NT2/D1 (cell line): ENCODE data around the gene COL8A1.

ENCODE experiments used
- DNase-seq: peaks from one replicate; pipeline ENCODE4 v3.0.0-alpha.2; 2011; ENCODE audit warnings: low read depth, low spot score
- H3K27me3 ChIP-seq: 2 replicates; pipeline ENCODE4 v1.6.0; 2011; ENCODE audit warnings: mild to moderate bottlenecking; ENCODE audit not compliant: insufficient read length, insufficient read depth
- H3K36me3 ChIP-seq: 2 replicates; pipeline ENCODE4 v1.6.1; 2011; ENCODE audit warnings: mild to moderate bottlenecking, low read length, mixed read lengths; ENCODE audit not compliant: insufficient read depth, insufficient read length
- H3K4me1 ChIP-seq: 2 replicates; pipeline ENCODE4 v1.5.1; 2011; ENCODE audit not compliant: insufficient read depth, insufficient read length
- H3K4me3 ChIP-seq: 2 replicates; pipeline ENCODE4 v1.5.1; 2011; ENCODE audit warnings: low read depth; ENCODE audit not compliant: insufficient read length
- H3K9ac ChIP-seq: 2 replicates; pipeline ENCODE4 v1.6.0; 2011; ENCODE audit warnings: low read depth; ENCODE audit not compliant: insufficient read length
- H3K9me3 ChIP-seq: 2 replicates; pipeline ENCODE4 v1.5.1; 2011; ENCODE audit warnings: mild to moderate bottlenecking, low read length; ENCODE audit not compliant: insufficient read depth
- SUZ12 ChIP-seq: IDR thresholded peaks from 2 replicates; pipeline ENCODE4 v1.6.1; 2011; ENCODE audit not compliant: insufficient read length, insufficient read depth; ENCODE audit errors: extremely low read depth
- YY1 ChIP-seq: IDR thresholded peaks from 2 replicates; pipeline ENCODE4 v1.6.1; 2011; ENCODE audit not compliant: insufficient read length, insufficient read depth
- ZNF274 ChIP-seq: IDR thresholded peaks from 2 replicates; pipeline ENCODE4 v1.6.1; 2011; ENCODE audit warnings: mild to moderate bottlenecking, low read depth, low read length

COL8A1 gene

GRCh38 chr3:99776516-99777209, 138.3 kb downstream of the COL8A1 start:
- TF ChIP-seq ZNF274, result no peak
- no peak for TF ChIP-seq YY1
- TF ChIP-seq SUZ12, result no peak
- Histone ChIP-seq H3K27me3 (no peaks in the 10 kb centered on the region), H3K4me1 (no peaks in the 10 kb centered on the region), H3K4me3 (no peak overlapping the region), H3K9me3 (no peaks in the 10 kb centered on the region), H3K9ac (no peak overlapping the region), H3K36me3 (no peaks in the 10 kb centered on the region)
- no peak for DNase-seq

- Histone ChIP-seq H3K9me3 (no peaks in the 10 kb centered on the region), H3K9ac (no peak overlapping the region), H3K4me3 (no peak overlapping the region), H3K36me3 (no peaks in the 10 kb centered on the region), H3K27me3 (no peaks in the 10 kb centered on the region), H3K4me1 (no peaks in the 10 kb centered on the region)
- no peak for DNase-seq
- TF ChIP-seq YY1 (no peak), ZNF274 (no peak), SUZ12 (no peak)
Observed at GRCh38 chr3:99777210-99777549, 138.8 kb downstream of the COL8A1 start.

GRCh38 chr3:99777708-99778107, 139.3 kb downstream of the COL8A1 start:
- H3K27me3 ChIP-seq, result no peaks in the 10 kb centered on the region
- no peaks in the 10 kb centered on the region for H3K36me3 ChIP-seq
- H3K4me3 ChIP-seq, result no peak overlapping the region
- TF ChIP-seq YY1 (no peak), SUZ12 (no peak), ZNF274 (no peak)
- H3K9ac ChIP-seq, result no peak overlapping the region
- no peaks in the 10 kb centered on the region for H3K9me3 ChIP-seq
- DNase-seq, result no peak
- H3K4me1 ChIP-seq, result no peaks in the 10 kb centered on the region

- no peak overlapping the region for H3K9ac ChIP-seq
- TF ChIP-seq YY1 (no peak), SUZ12 (no peak), ZNF274 (no peak)
- H3K9me3 ChIP-seq, result no peaks in the 10 kb centered on the region
- no peak overlapping the region for H3K4me3 ChIP-seq
- no peaks in the 10 kb centered on the region for H3K36me3 ChIP-seq
- no peaks in the 10 kb centered on the region for H3K27me3 ChIP-seq
- no peaks in the 10 kb centered on the region for H3K4me1 ChIP-seq
- no peak for DNase-seq
Observed at GRCh38 chr3:99780749-99781148, 142.4 kb downstream of the COL8A1 start.

GRCh38 chr3:99781761-99782160, 143.4 kb downstream of the COL8A1 start:
- H3K36me3 ChIP-seq, result no peaks in the 10 kb centered on the region
- no peak overlapping the region for H3K9ac ChIP-seq
- no peaks in the 10 kb centered on the region for H3K9me3 ChIP-seq
- H3K4me3 ChIP-seq, result no peak overlapping the region
- no peaks in the 10 kb centered on the region for H3K27me3 ChIP-seq
- DNase-seq, result no peak
- TF ChIP-seq YY1 (no peak), SUZ12 (no peak), ZNF274 (no peak)
- H3K4me1 ChIP-seq, result no peaks in the 10 kb centered on the region

- TF ChIP-seq SUZ12 (no peak), YY1 (no peak), ZNF274 (no peak)
- no peaks in the 10 kb centered on the region for H3K36me3 ChIP-seq
- no peaks in the 10 kb centered on the region for H3K9me3 ChIP-seq
- no peak overlapping the region for H3K4me3 ChIP-seq
- H3K9ac ChIP-seq, result no peak overlapping the region
- H3K27me3 ChIP-seq, result no peaks in the 10 kb centered on the region
- no peaks in the 10 kb centered on the region for H3K4me1 ChIP-seq
- DNase-seq, result no peak
Observed at GRCh38 chr3:99783011-99783573, 144.7 kb downstream of the COL8A1 start.

- no peak for TF ChIP-seq SUZ12
- no peak for TF ChIP-seq ZNF274
- TF ChIP-seq YY1, result no peak
- no peaks in the 10 kb centered on the region for H3K27me3 ChIP-seq
- DNase-seq, result no peak
- H3K9ac ChIP-seq, result no peak overlapping the region
- no peaks in the 10 kb centered on the region for H3K4me1 ChIP-seq
- H3K9me3 ChIP-seq, result no peaks in the 10 kb centered on the region
- H3K4me3 ChIP-seq, result no peak overlapping the region
- no peaks in the 10 kb centered on the region for H3K36me3 ChIP-seq
Observed at GRCh38 chr3:99789011-99789721, 150.8 kb downstream of the COL8A1 start.
